HS-27A (cell line): Measurements from ENCODE around the gene PLIN1.

Experiments used
- DNase-seq: peaks from one replicate; pipeline ENCODE4 v3.0.0-alpha.2; 2012; ENCODE audit warnings: low read depth, missing footprints

PLIN1 gene

DNA sequence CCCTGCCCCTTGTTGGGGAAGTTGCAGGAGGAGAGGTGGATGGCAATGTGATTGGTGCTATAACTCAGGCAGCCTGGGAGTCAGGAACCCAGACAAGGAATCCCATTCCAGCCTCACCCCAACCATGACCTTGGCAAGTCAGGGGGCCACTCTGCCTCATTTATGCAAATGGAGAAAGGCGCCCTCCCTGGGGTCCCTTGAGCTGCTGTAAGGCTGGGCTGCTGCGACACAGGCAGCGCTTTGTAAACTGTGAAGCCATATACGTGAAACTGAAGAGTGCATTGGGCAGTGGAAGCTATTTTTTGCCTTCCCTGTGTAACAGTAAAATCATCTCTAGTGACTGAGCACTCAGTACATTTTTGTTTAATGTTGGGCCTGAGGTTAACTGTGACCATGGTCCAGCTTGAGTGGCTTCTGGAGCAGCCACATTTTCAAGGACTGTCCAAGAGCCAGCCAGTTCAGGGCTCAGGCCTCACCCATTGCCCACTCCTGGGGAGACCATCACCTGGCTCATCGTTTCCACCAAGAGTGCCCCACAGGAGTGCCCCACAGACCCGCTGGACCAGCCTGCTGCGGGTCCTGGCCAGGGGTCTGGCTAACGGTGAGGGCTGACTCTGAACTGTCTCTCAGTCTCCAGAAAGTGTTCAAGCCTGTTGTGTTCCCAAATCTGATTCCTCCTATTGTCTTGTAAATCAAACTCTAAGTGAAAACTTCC, 51.8 kb downstream of the PLIN1 start:
- no peak for DNase-seq

- DNase-seq: no peak
These were observed 53.5 kb downstream of the PLIN1 start for GRCh38 chr15:89625716-89626115.

- no peak for DNase-seq
These were observed 56.0 kb downstream of the PLIN1 start for GRCh38 chr15:89623165-89623564.

- no peak for DNase-seq
These were observed 57.6 kb downstream of the PLIN1 start for GRCh38 chr15:89621547-89621946.

- no peak for DNase-seq
These were observed 62.9 kb downstream of the PLIN1 start for GRCh38 chr15:89616228-89616627.

GRCh38 chr15:89615135-89615534, 64.0 kb downstream of the PLIN1 start:
- DNase-seq: no peak
